ENCODE results near the gene B3GNT3.

Gene B3GNT3

GRCh38 chr19:17755443-17755890 lies 39.5 kb upstream of the B3GNT3 start:
- Histone ChIP-seq H3F3A (ENCODE audit: insufficient read depth, low read length) (no peaks in the 10 kb centered on the region), H3K27me3 (replicated peaks; ENCODE audit: insufficient read depth, low read length) (no peaks in the 10 kb centered on the region), H3K9me3 (replicated peaks; ENCODE audit: insufficient read depth, low read length) (no peaks in the 10 kb centered on the region), H3K9ac (ENCODE audit: low read length) (no peak overlapping the region), H3K79me2 (ENCODE audit: low read length) (no peaks in the 10 kb centered on the region), H3K4me2 (ENCODE audit: low read depth, low read length) (no peak overlapping the region), H3K4me3 (ENCODE audit: low read length) (no peak overlapping the region), H2AFZ (ENCODE audit: low read length) (no peak overlapping the region), H4K20me1 (ENCODE audit: insufficient read depth, low read length) (no peaks in the 10 kb centered on the region), H3K27ac (ENCODE audit: low read length) (no peak overlapping the region), H3K36me3 (replicated peaks; ENCODE audit: insufficient read depth, low read length) (no peaks in the 10 kb centered on the region), H3K4me1 (ENCODE audit: low read length) (peaks cover 16% of the 10 kb centered on the region), H3K9me2 (replicated peaks; ENCODE audit: insufficient read depth, low read length) (no peaks in the 10 kb centered on the region)
- no peak for DNase-seq
- TF ChIP-seq EZH2 (optimal IDR thresholded peaks at IDR 0.05; ENCODE audit: low read depth, low read length) (no peak), CTCF (IDR thresholded peaks at IDR 0.05; ENCODE audit: low read length) (no peak), EZH2phosphoT487 (IDR thresholded peaks at IDR 0.05; ENCODE audit: low read length) (no peak)

GRCh38 chr19:17755977-17756670 lies 38.8 kb upstream of the B3GNT3 start:
- no peak overlapping the region for H3K9ac ChIP-seq (ENCODE audit: low read length)
- no peak overlapping the region for H3K27ac ChIP-seq (ENCODE audit: low read length)
- DNase-seq, result no peak
- no peak overlapping the region for H3K4me3 ChIP-seq (ENCODE audit: low read length)
- no peak for TF ChIP-seq CTCF (IDR thresholded peaks at IDR 0.05; ENCODE audit: low read length)
- no peak for TF ChIP-seq EZH2 (optimal IDR thresholded peaks at IDR 0.05; ENCODE audit: low read depth, low read length)
- TF ChIP-seq EZH2phosphoT487 (IDR thresholded peaks at IDR 0.05; ENCODE audit: low read length), result no peak
- H3K27me3 ChIP-seq (replicated peaks; ENCODE audit: insufficient read depth, low read length), result no peaks in the 10 kb centered on the region
- no peaks in the 10 kb centered on the region for H3K36me3 ChIP-seq (replicated peaks; ENCODE audit: insufficient read depth, low read length)
- H3K4me1 ChIP-seq (ENCODE audit: low read length), result peaks cover 16% of the 10 kb centered on the region
- H4K20me1 ChIP-seq (ENCODE audit: insufficient read depth, low read length), result no peaks in the 10 kb centered on the region
- no peaks in the 10 kb centered on the region for H3K9me2 ChIP-seq (replicated peaks; ENCODE audit: insufficient read depth, low read length)
- H2AFZ ChIP-seq (ENCODE audit: low read length), result no peak overlapping the region
- no peak overlapping the region for H3K4me2 ChIP-seq (ENCODE audit: low read depth, low read length)
- no peaks in the 10 kb centered on the region for H3K79me2 ChIP-seq (ENCODE audit: low read length)
- H3K9me3 ChIP-seq (replicated peaks; ENCODE audit: insufficient read depth, low read length), result no peaks in the 10 kb centered on the region
- H3F3A ChIP-seq (ENCODE audit: insufficient read depth, low read length), result no peaks in the 10 kb centered on the region

- no peaks in the 10 kb centered on the region for H3K9me2 ChIP-seq (replicated peaks; ENCODE audit: insufficient read depth, low read length)
- no peaks in the 10 kb centered on the region for H3F3A ChIP-seq (ENCODE audit: insufficient read depth, low read length)
- H3K4me3 ChIP-seq (ENCODE audit: low read length), result no peak overlapping the region
- H3K79me2 ChIP-seq (ENCODE audit: low read length), result no peaks in the 10 kb centered on the region
- no peaks in the 10 kb centered on the region for H4K20me1 ChIP-seq (ENCODE audit: insufficient read depth, low read length)
- no peaks in the 10 kb centered on the region for H3K36me3 ChIP-seq (replicated peaks; ENCODE audit: insufficient read depth, low read length)
- no peak overlapping the region for H2AFZ ChIP-seq (ENCODE audit: low read length)
- H3K4me1 ChIP-seq (ENCODE audit: low read length), result peaks cover 10% of the 10 kb centered on the region; the same call in 1 of the 2 replicates
- no peak overlapping the region for H3K27ac ChIP-seq (ENCODE audit: low read length)
- H3K9me3 ChIP-seq (replicated peaks; ENCODE audit: insufficient read depth, low read length), result no peaks in the 10 kb centered on the region
- no peak overlapping the region for H3K4me2 ChIP-seq (ENCODE audit: low read depth, low read length)
- TF ChIP-seq EZH2phosphoT487 (IDR thresholded peaks at IDR 0.05; ENCODE audit: low read length) (no peak), EZH2 (optimal IDR thresholded peaks at IDR 0.05; ENCODE audit: low read depth, low read length) (no peak), CTCF (IDR thresholded peaks at IDR 0.05; ENCODE audit: low read length) (no peak)
- H3K9ac ChIP-seq (ENCODE audit: low read length), result no peak overlapping the region
- DNase-seq, result no peak
- H3K27me3 ChIP-seq (replicated peaks; ENCODE audit: insufficient read depth, low read length), result no peaks in the 10 kb centered on the region
Measured at GRCh38 chr19:17757125-17757524, 37.8 kb upstream of the B3GNT3 start.

Data from MM.1S (cell line).